IMR-90 (cell line): ENCODE measurements around the gene CALML4. TPM values are rescaled to one million over a fixed set of nuclear protein-coding genes. Genes with fewer than 3 reads are reported as not detected.

ENCODE experiments used
- ATAC-seq: fragments of 200-7000 bp; cut with Tn5 transposase; 2 replicates; pipeline ENCODE4 v1.9.1; 2020; ENCODE audit warnings: low read depth, mild to moderate bottlenecking, moderate library complexity
- BruUV-seq: library from RNA; stranded (reverse); fragments of 400-500 nt; replicated peaks from 2 replicates; lab custom pipeline; 2021; lab: Mats Ljungman, UMichigan
- CTCF ChIA-PET: fragments of 300-600 bp; formaldehyde crosslinking; extraction: SDS; loops from one replicate; lab custom pipeline; 2021; ENCODE audit warnings: antibody characterized with exemption; lab: Yijun Ruan, JAX
- POLR2A ChIA-PET: fragments of 300-600 bp; sonication (Branson Sonifier 250); formaldehyde crosslinking; loops from one replicate; lab custom pipeline; 2022; ENCODE audit warnings: antibody characterized with exemption; ENCODE audit not compliant: unreplicated experiment; lab: Charles Lee
- DNase-seq: peaks from one replicate; pipeline ENCODE4 v3.0.0; 2013
- H2AFZ ChIP-seq: replicated peaks from 2 replicates; pipeline ENCODE3; 2013; ENCODE audit warnings: low read length, mild to moderate bottlenecking; ENCODE audit not compliant: poor library complexity
- H2AK5ac ChIP-seq: 2 replicates; pipeline ENCODE4 v1.6.1; 2013; ENCODE audit warnings: low read depth, low read length, inconsistent platforms
- H2AK9ac ChIP-seq: replicated peaks from 2 replicates; pipeline ENCODE3; 2013; ENCODE audit warnings: mild to moderate bottlenecking, low read depth, low read length, moderate library complexity; ENCODE audit not compliant: poor library complexity
- H2BK120ac ChIP-seq: 2 replicates; pipeline ENCODE4 v1.6.1; 2013; ENCODE audit warnings: low read depth, low read length, inconsistent platforms
- H2BK15ac ChIP-seq: 3 replicates; pipeline ENCODE4 v1.6.1; 2013; ENCODE audit warnings: low read depth, low read length, inconsistent platforms
- H2BK20ac ChIP-seq: 2 replicates; pipeline ENCODE4 v1.6.1; 2013; ENCODE audit warnings: low read depth, mild to moderate bottlenecking, inconsistent platforms, low read length, moderate library complexity
- H2BK5ac ChIP-seq: 2 replicates; pipeline ENCODE4 v1.6.1; 2013; ENCODE audit warnings: mild to moderate bottlenecking, low read depth, low read length, inconsistent platforms; ENCODE audit not compliant: poor library complexity, severe bottlenecking
- H3K14ac ChIP-seq: replicated peaks from 2 replicates; pipeline ENCODE4 v1.6.1; 2013; ENCODE audit warnings: low read depth, low read length, inconsistent platforms
- H3K18ac ChIP-seq: 2 replicates; pipeline ENCODE4 v1.6.1; 2013; ENCODE audit warnings: low read depth, low read length, control low read depth
- H3K23ac ChIP-seq: 2 replicates; pipeline ENCODE4 v1.6.1; 2013; ENCODE audit warnings: low read depth, low read length, inconsistent platforms
- H3K27ac ChIP-seq: 2 replicates; pipeline ENCODE4 v1.5.1; 2013; ENCODE audit warnings: mild to moderate bottlenecking, control low read depth, low read length; ENCODE audit not compliant: insufficient read depth
- H3K27me3 ChIP-seq: 2 replicates; pipeline ENCODE4 v1.6.1; 2013; ENCODE audit warnings: low read length; ENCODE audit not compliant: control insufficient read depth, insufficient read depth
- H3K36me3 ChIP-seq: 2 replicates; pipeline ENCODE4 v1.6.1; 2013; ENCODE audit warnings: low read length, mixed read lengths; ENCODE audit not compliant: control insufficient read depth, insufficient read depth
- H3K4ac ChIP-seq: 2 replicates; pipeline ENCODE4 v1.6.1; 2013; ENCODE audit warnings: low read depth, low read length, inconsistent platforms
- H3K4me1 ChIP-seq: 2 replicates; pipeline ENCODE4 v1.6.1; 2013; ENCODE audit warnings: low read length, mixed read lengths; ENCODE audit not compliant: control insufficient read depth, insufficient read depth
- H3K4me2 ChIP-seq: 2 replicates; pipeline ENCODE4 v1.6.1; 2013; ENCODE audit warnings: low read depth, mild to moderate bottlenecking, control low read depth, low read length, moderate library complexity
- H3K4me3 ChIP-seq: 2 replicates; pipeline ENCODE4 v1.5.1; 2013; ENCODE audit warnings: low read depth, mild to moderate bottlenecking, control low read depth, low read length, moderate library complexity; ENCODE audit not compliant: insufficient read depth
- H3K56ac ChIP-seq: 2 replicates; pipeline ENCODE4 v1.6.1; 2013; ENCODE audit warnings: low read length, inconsistent platforms; ENCODE audit not compliant: insufficient read depth; ENCODE audit errors: extremely low read depth
- H3K79me1 ChIP-seq, 2 experiments: 2 replicates each; pipeline ENCODE4 v1.6.1; 2013; ENCODE audit warnings: low read length in 2 of 2, inconsistent platforms in 1 of 2, low read depth in 1 of 2
- H3K9ac ChIP-seq: 2 replicates; pipeline ENCODE4 v1.6.1; 2013; ENCODE audit warnings: low read depth, low read length, control low read depth
- H3K9me1 ChIP-seq: 2 replicates; pipeline ENCODE4 v1.6.1; 2013; ENCODE audit warnings: low read length, inconsistent platforms; ENCODE audit not compliant: insufficient read depth
- H3K9me3 ChIP-seq: 2 replicates; pipeline ENCODE4 v1.6.1; 2013; ENCODE audit warnings: low read length; ENCODE audit not compliant: control insufficient read depth, insufficient read depth
- H4K20me1 ChIP-seq: 2 replicates; pipeline ENCODE4 v1.6.1; 2013; ENCODE audit warnings: low read length, inconsistent platforms; ENCODE audit not compliant: insufficient read depth
- H4K5ac ChIP-seq: 2 replicates; pipeline ENCODE4 v1.6.1; 2013; ENCODE audit warnings: mild to moderate bottlenecking, low read depth, low read length, control low read depth
- H4K8ac ChIP-seq, 2 experiments: 2 replicates each; pipeline ENCODE4 v1.6.1; 2013; ENCODE audit warnings: low read depth in 2 of 2, low read length in 2 of 2, control low read depth in 1 of 2, inconsistent platforms in 1 of 2
- H4K91ac ChIP-seq: 2 replicates; pipeline ENCODE4 v1.6.1; 2013; ENCODE audit warnings: low read depth, low read length, inconsistent platforms; ENCODE audit not compliant: insufficient read depth
- BHLHE40 ChIP-seq: fragments of 150-350 bp; IDR thresholded peaks from 2 replicates; pipeline ENCODE4 v1.6.1; 2016; ENCODE audit warnings: mild to moderate bottlenecking, low read depth, low read length
- CEBPB ChIP-seq: IDR thresholded peaks from 2 replicates; pipeline ENCODE4 v1.6.1; 2012; ENCODE audit warnings: low read depth, low read length, improper control_type of control experiment
- FOS ChIP-seq: fragments of 150-350 bp; IDR thresholded peaks from 2 replicates; pipeline ENCODE4 v1.6.1; 2016; ENCODE audit warnings: low read depth, low read length
- MAZ ChIP-seq: IDR thresholded peaks from 2 replicates; pipeline ENCODE4 v1.6.1; 2012; ENCODE audit warnings: low read depth, mild to moderate bottlenecking, low read length, improper control_type of control experiment, moderate library complexity, borderline replicate concordance
- MXI1 ChIP-seq: IDR thresholded peaks from 2 replicates; pipeline ENCODE4 v1.6.1; 2012; ENCODE audit warnings: low read depth, mild to moderate bottlenecking, low read length, moderate library complexity, borderline replicate concordance
- NFE2L2 ChIP-seq: fragments of 150-350 bp; IDR thresholded peaks from 2 replicates; pipeline ENCODE4 v1.6.1; 2016; ENCODE audit warnings: low read depth, mild to moderate bottlenecking, low read length
- RAD21 ChIP-seq: IDR thresholded peaks from 2 replicates; pipeline ENCODE4 v1.6.1; 2012; ENCODE audit warnings: low read length, improper control_type of control experiment
- RCOR1 ChIP-seq: IDR thresholded peaks from 2 replicates; pipeline ENCODE4 v1.6.1; 2012; ENCODE audit warnings: mild to moderate bottlenecking, low read length, improper control_type of control experiment; ENCODE audit not compliant: insufficient replicate concordance
- RFX5 ChIP-seq: IDR thresholded peaks from 2 replicates; pipeline ENCODE4 v1.8.0; 2012; ENCODE audit warnings: low read depth, mild to moderate bottlenecking, low read length, moderate library complexity
- USF2 ChIP-seq: fragments of 150-350 bp; IDR thresholded peaks from 2 replicates; pipeline ENCODE4 v1.6.1; 2017; ENCODE audit warnings: mild to moderate bottlenecking, antibody characterized with exemption, low read length, low read depth
- WGBS, 2 experiments: methylation state at CpG; one replicate each; pipeline versions ENCODE4 v1.1.5 to v1.1.7; 2013; ENCODE audit warnings: missing lambda C conversion rate in 2 of 2; ENCODE audit not compliant: insufficient read length in 1 of 2; ENCODE audit errors: extremely low coverage in 2 of 2; 5-methylcytosine and 5-hydroxymethylcytosine counted together
- dilution Hi-C: fragments of 300-500 bp; cut with HindIII; formaldehyde crosslinking; loops from one replicate; pipeline ENCODE4 v1.14.3; 2018; ENCODE audit warnings: low sequenced_read_pairs; ENCODE audit not compliant: unreplicated experiment
- in situ Hi-C: fragments of 300-500 bp; cut with MboI; formaldehyde crosslinking; loops from 3 replicates; pipeline ENCODE4 v1.14.3; 2019; ENCODE audit warnings: low sequenced_read_pairs, inconsistent platforms, mixed read lengths
- intact Hi-C: fragments of 100-400 bp; cut with micrococcal nuclease; formaldehyde crosslinking; loops from 2 replicates; pipeline ENCODE4 v1.10.0; 2022
- polyA plus RNA-seq, 3 experiments: library from polyadenylated mRNA; depleted of rRNA; stranded (reverse); fragments of >200 nt; gene quantifications; 2 replicates each; pipeline ENCODE4 v1.2.3, GENCODE V29; 2012; ENCODE audit warnings: low replicate concordance in 1 of 3
- total RNA-seq: library from RNA; depleted of rRNA; stranded (reverse); fragments of >200 nt; gene quantifications from 2 replicates; pipeline ENCODE4 v1.2.3, GENCODE V29; 2012
- TF ChIP-seq, protein P1 (sequence below): conservative IDR thresholded peaks from 2 replicates; pipeline ENCODE4 v1.5.1; 2012; ENCODE audit warnings: mild to moderate bottlenecking, low read depth, low read length, improper control_type of control experiment
- TF ChIP-seq, protein P2 (sequence below): fragments of 150-350 bp; IDR thresholded peaks from 2 replicates; pipeline ENCODE4 v1.6.1; 2016; ENCODE audit warnings: low read depth, mild to moderate bottlenecking, low read length, moderate library complexity, borderline replicate concordance

Gene CALML4
- total and polyA plus RNA-seq, 2 of the 4 experiments (the other 2 are of a cell fraction), result 0.36 to 1.3 TPM

GRCh38 chr15:68214838-68215254 is 9.7 kb upstream of the CALML4 start:
- H3K18ac ChIP-seq, result no peak overlapping the region
- no peak overlapping the region for H2BK20ac ChIP-seq
- H4K91ac ChIP-seq, result no peak overlapping the region
- no peak overlapping the region for H3K23ac ChIP-seq
- no peak overlapping the region for H2AFZ ChIP-seq
- H3K79me1 ChIP-seq, result peaks cover 30 to 66% of the 10 kb centered on the region in 2 experiments
- no peak overlapping the region for H4K5ac ChIP-seq
- H3K4me2 ChIP-seq, result no peak overlapping the region
- H3K9me1 ChIP-seq, result peaks cover 9% of the 10 kb centered on the region; the same call in 1 of the 2 replicates
- H3K27ac ChIP-seq, result no peak overlapping the region
- BruUV-seq, result no TSS peak
- no peak overlapping the region for H3K4ac ChIP-seq
- H2AK5ac ChIP-seq, result no peak overlapping the region
- H4K20me1 ChIP-seq, result peaks cover 17% of the 10 kb centered on the region; the same call in 1 of the 2 replicates
- H4K8ac ChIP-seq, result no peak overlapping the region
- no peak overlapping the region for H2AK9ac ChIP-seq
- dilution Hi-C loops, result no loop called here
- H3K56ac ChIP-seq, result no peak overlapping the region
- no peak overlapping the region for H2BK15ac ChIP-seq
- CTCF ChIA-PET, result no interaction called here
- no CpG with 5 or more reads among the region's 6 CpGs for WGBS, 2 experiments
- intact Hi-C loops, result no loop called here
- no peaks in the 10 kb centered on the region for H3K9me3 ChIP-seq
- peaks cover 3% of the 10 kb centered on the region; the same call in 1 of the 2 replicates for H3K4me1 ChIP-seq
- H3K36me3 ChIP-seq, result no peaks in the 10 kb centered on the region; the same call in 1 of the 2 replicates
- no peak overlapping the region for H3K4me3 ChIP-seq
- no peaks in the 10 kb centered on the region for H3K27me3 ChIP-seq
- no peak overlapping the region for H2BK5ac ChIP-seq
- no peak for DNase-seq
- no peak for TF ChIP-seq FOS
- TF ChIP-seq, protein P1, sequence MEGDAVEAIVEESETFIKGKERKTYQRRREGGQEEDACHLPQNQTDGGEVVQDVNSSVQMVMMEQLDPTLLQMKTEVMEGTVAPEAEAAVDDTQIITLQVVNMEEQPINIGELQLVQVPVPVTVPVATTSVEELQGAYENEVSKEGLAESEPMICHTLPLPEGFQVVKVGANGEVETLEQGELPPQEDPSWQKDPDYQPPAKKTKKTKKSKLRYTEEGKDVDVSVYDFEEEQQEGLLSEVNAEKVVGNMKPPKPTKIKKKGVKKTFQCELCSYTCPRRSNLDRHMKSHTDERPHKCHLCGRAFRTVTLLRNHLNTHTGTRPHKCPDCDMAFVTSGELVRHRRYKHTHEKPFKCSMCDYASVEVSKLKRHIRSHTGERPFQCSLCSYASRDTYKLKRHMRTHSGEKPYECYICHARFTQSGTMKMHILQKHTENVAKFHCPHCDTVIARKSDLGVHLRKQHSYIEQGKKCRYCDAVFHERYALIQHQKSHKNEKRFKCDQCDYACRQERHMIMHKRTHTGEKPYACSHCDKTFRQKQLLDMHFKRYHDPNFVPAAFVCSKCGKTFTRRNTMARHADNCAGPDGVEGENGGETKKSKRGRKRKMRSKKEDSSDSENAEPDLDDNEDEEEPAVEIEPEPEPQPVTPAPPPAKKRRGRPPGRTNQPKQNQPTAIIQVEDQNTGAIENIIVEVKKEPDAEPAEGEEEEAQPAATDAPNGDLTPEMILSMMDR, result no peak
- TF ChIP-seq MXI1, result no peak
- no peak for TF ChIP-seq RCOR1
- TF ChIP-seq RAD21, result no peak
- TF ChIP-seq USF2, result no peak
- no peak for TF ChIP-seq RFX5
- no peak for TF ChIP-seq MAZ
- TF ChIP-seq NFE2L2, result no peak
- TF ChIP-seq, protein P2, sequence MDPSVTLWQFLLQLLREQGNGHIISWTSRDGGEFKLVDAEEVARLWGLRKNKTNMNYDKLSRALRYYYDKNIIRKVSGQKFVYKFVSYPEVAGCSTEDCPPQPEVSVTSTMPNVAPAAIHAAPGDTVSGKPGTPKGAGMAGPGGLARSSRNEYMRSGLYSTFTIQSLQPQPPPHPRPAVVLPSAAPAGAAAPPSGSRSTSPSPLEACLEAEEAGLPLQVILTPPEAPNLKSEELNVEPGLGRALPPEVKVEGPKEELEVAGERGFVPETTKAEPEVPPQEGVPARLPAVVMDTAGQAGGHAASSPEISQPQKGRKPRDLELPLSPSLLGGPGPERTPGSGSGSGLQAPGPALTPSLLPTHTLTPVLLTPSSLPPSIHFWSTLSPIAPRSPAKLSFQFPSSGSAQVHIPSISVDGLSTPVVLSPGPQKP, result no peak
- no peak for TF ChIP-seq CEBPB
- TF ChIP-seq BHLHE40, result no peak
- no peak for ATAC-seq
- no peak overlapping the region for H3K9ac ChIP-seq
- POLR2A ChIA-PET, result no interaction called here
- H2BK120ac ChIP-seq, result no peak overlapping the region
- in situ Hi-C loops, result no loop called here
- no peak overlapping the region for H3K14ac ChIP-seq
